Upper lobe of left lung (tissue), 4 donors: ENCODE measurements around the gene AKNA.

Source experiments
- POLR2AphosphoS5 ChIP-seq, 2 donors: sonication (generic); formaldehyde crosslinking; IDR thresholded peaks; one replicate each; pipeline ENCODE4 v1.5.1; 2017; ENCODE audit warnings: antibody characterized with exemption in 2 of 2
- TF ChIP-seq, protein P1 (sequence below), 6 experiments: fragments of 450-650 bp in 4 of 6; fragments of 200-600 bp in 2 of 6; sonication (generic) in 2 of 6; IDR thresholded peaks; one replicate each; pipeline ENCODE4 v1.5.1; 2016 to 2019; ENCODE audit warnings: antibody characterized with exemption in 6 of 6

- TF ChIP-seq POLR2AphosphoS5 (IDR thresholded peaks at IDR 0.05): no peak
- TF ChIP-seq, protein P1, sequence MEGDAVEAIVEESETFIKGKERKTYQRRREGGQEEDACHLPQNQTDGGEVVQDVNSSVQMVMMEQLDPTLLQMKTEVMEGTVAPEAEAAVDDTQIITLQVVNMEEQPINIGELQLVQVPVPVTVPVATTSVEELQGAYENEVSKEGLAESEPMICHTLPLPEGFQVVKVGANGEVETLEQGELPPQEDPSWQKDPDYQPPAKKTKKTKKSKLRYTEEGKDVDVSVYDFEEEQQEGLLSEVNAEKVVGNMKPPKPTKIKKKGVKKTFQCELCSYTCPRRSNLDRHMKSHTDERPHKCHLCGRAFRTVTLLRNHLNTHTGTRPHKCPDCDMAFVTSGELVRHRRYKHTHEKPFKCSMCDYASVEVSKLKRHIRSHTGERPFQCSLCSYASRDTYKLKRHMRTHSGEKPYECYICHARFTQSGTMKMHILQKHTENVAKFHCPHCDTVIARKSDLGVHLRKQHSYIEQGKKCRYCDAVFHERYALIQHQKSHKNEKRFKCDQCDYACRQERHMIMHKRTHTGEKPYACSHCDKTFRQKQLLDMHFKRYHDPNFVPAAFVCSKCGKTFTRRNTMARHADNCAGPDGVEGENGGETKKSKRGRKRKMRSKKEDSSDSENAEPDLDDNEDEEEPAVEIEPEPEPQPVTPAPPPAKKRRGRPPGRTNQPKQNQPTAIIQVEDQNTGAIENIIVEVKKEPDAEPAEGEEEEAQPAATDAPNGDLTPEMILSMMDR (IDR thresholded peaks at IDR 0.05): no peak
Measured at GRCh38 chr9:114308361-114308950, 79.3 kb downstream of the AKNA start.
